Measurements from ENCODE around the gene SNX4.
A peak's percentile ranks its signal among the peaks of the same experiment; 100 is the strongest.
"Not testable (repeated sequence)": the region's sequence is repeated elsewhere in the genome, so short reads cannot be mapped to it uniquely, and the experiment has no call there.

The SNX4 gene

DNA sequence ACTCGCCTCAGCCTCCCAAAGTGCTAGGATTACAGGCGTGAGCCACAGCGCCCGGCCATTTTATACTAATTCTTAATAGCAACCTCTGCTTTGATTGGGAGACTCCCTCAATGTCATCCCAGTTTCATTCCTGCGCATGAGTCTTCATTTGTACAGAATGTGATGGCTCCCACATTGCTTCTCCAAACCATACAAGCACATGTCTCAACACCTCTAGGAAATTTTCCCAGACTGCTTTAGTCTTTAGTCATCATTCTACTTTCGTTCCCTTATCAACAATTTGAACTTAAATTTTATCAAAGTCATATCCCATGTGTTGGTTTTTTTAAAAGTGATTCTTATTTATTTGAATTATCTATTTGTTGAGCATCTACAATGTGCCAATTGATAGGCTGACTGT lies 58.1 kb downstream of the SNX4 start:
- no peak for DNase-seq

DNA sequence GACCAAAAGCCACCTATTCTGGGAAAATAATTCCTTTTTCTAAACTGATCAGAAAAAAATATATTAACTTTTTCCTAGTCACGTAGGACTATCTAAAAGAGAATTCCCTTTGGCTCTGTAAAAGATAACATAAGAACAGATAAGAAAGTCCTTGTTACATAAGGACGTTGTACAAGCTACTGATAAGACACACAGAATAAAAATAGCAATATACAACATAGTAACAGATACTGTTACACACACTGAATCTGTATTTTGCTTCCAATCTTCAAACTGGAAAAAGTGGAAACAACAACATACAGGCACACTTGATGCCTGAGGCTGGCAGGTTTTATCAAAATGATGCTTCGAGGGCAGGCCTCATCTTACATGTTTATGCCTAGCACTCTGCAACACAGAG lies 59.8 kb downstream of the SNX4 start:
- no peak for DNase-seq

- no peak for DNase-seq
Measured at GRCh38 chr3:125443923-125444322, 76.1 kb downstream of the SNX4 start.

GRCh38 chr3:125442506-125442905 lies 77.5 kb downstream of the SNX4 start:
- no peak for DNase-seq

DNA sequence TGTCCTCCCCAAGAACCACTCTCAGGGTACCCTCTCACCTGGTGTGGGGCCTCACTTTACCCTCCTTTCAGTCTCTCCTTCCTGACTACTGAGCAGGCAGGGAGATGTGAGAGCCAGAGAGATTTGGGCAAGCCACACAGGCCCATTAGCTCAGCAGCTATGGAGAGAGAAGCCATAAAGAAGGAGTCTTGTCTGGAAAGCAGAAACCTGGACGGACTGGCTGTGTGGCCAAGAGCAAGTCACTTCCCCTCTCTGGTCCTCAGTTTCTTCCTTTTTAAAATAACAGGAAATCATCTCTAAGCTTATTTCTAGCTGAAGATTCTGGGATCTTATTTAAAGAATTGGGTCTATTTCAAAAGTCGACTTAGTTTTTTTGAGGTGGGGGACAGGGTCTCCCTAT lies 79.0 kb downstream of the SNX4 start:
- no peak for DNase-seq

DNA sequence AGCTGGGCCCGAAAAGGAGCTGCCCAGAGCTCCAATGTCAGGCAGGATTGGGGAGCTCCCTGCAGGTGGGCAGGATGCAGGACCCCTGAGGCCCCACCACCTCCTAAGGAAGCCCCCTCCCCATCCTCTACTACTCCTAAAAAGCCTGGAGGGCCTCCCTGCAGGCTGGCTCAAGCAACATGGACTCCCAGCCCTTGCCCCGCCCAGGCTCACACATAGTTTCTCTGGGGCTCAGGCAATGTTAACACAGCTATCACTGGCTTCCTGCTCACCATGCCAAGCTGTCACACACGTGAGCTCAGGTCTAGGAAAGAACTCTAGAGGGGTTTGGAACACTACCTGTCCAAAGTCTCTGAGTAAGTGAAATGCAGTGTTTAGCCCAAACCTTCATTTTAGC lies 79.4 kb downstream of the SNX4 start:
- no peak for DNase-seq

DNA sequence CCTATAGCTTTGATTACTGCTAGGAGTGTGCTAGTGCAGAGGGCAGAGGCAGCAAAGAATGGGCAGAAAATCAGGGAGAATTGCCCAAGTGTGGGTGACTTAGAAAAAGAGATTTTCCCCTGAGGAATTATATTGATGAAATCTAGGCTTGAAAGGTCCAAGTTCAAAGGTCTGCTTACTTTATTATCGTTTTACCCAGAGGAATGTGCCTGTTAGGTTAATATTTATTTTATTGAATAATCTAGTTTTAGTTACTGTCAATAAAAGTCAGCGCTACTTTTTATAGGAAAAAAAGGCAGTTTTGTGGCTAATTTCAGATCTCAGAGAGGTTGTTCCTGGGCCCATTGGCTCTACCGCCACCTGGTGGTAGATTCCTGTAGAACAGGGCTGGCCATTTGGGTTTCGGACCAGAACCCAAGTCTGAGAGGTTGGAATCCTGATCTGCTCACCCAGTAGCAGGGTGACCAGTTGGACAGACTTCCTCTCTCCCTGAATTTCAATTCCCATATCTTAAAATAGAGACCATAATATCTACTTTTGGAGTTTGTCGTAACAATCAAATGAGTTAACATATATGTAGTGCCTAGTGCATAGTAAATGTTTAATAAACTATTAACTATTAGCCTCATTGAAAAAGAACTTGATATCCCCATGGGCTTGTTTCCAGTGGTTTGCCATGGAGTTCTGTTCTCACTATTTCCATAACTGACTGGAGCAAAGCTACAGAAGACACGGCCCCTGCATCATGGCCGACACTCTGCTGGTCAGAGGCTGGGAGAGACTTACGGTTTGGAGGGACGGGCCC lies 82.2 kb downstream of the SNX4 start:
- DNase-seq, result peak; percentile 52 to 71

DNA sequence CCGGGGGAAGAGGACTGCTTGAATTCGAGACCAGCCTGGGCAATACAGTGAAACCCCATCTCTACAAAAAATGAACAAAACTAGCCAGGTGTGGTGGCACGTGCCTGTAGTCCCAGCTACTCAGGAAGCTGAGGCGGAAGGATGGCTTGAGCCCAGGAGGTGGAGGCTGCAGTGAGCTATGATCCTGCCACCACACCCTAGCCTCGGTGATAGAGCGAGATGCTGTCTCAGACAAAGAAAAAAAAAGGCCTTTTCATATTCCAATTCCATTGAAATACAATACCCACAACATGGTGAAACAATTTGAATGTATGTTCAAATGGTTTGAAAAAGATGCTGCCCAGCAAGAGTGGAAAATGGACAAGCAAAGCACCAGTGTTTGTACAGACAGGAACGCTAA lies 83.1 kb downstream of the SNX4 start:
- DNase-seq, result no peak

- no peak for DNase-seq
Measured at GRCh38 chr3:125435231-125435630, 84.8 kb downstream of the SNX4 start.

GRCh38 chr3:125434582-125435011 lies 85.4 kb downstream of the SNX4 start:
- DNase-seq, result no peak

DNA sequence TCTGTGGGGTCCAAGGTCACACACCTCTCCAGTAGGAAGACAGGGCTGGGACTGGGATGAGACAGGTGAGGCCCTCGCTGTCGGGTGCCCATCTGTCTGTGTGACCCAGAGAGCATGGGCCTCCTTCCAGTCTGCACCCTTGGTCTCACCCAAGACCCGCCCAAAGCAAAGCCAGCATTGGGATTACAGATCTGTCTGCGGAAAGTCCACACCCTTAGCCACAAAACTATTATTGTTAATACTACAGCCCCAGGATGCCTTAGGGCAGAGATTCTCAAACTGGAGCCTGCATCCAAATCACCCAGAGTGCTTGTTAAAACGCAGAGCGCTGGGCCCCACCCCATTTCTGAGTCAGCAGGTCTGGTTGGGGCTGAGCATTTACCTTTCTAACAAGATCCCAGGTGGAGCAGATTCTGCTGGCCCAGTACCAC lies 86.4 kb downstream of the SNX4 start:
- DNase-seq, result no peak

DNA sequence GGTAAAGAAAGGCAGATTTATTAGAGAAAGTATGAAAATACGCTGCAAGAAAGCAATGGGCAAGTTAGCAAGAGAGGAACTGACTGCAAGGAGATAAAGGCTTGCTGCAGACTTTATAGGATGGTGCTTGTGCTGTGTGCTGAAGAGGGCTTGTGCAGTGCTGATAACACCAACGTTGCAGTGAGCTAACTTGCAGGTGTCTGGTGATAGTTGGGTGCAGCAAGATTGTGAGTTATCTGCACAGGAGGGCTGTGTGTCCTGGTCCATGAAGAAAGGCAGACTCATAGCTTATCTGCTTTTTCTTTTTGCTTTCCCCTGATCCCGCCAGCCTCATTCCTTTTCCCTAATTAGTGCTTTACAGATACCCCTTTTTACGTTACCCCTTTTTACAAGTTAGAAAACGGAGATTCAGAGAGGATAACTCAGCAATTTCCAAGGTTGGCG lies 86.9 kb downstream of the SNX4 start:
- DNase-seq, result no peak

DNA sequence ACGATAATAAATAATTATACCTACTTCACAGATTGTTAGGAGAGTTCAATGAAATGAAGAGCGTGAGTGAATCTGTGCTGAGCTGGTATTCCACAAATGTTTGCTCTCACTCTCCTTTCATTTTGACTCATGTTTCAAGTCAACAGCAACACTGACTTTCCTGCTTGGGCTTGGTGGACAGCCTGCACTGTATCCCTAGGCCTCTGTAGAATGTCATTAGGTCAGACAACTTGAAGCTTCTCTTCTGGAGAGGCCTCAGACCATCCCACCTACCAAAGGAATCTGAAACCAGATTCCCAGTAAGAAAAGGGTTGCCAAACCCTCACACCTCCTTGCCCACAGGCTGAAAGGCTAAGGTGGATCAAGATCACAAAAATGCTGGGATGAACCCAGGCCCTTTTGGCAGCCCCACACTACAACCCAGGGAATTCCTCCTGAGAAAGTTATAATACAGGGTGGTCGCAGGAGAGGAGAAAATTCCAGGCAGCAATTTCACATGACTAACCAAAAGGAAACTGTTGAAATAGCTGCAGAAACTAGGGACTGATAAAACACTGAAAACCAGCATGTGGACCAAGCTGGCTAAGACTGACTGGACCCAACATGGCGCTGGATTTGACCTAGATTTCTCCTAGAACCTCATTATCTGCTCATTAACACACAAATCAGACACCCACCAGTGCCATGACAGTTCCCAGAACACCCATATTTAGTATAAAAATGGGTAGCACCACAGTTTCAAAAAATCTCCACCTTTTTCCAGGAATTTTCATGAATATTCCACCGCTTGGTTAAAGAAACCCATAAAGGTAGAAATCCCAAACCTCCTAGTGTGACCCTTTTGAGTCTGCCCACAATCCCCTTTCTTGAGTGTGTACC lies 87.9 kb downstream of the SNX4 start:
- DNase-seq, result no peak

GRCh38 chr3:125431391-125431790 lies 88.6 kb downstream of the SNX4 start:
- no peak for DNase-seq

- no peak for DNase-seq
Measured at GRCh38 chr3:125428216-125428830, 91.7 kb downstream of the SNX4 start.

DNA sequence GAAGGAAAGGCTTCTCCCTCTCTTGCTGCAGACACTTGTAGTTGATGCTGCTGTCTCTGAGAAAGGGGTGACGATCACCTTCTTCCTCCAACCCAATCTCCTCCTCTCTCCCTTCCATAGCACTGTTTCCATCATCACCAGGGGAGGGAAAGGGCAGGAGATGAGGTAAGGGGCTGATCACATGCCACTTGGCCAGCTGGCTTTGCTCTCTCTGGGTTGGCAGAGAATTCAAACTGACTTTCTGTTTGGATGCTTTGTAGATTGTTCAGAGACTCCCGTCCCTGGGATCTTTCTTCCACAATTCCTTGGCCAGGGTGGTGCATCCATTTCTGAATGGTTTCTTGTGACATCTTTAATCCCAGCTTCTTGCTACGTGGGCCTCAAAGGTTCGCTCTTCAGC lies 101.7 kb downstream of the SNX4 start:
- DNase-seq, result no peak

DNA sequence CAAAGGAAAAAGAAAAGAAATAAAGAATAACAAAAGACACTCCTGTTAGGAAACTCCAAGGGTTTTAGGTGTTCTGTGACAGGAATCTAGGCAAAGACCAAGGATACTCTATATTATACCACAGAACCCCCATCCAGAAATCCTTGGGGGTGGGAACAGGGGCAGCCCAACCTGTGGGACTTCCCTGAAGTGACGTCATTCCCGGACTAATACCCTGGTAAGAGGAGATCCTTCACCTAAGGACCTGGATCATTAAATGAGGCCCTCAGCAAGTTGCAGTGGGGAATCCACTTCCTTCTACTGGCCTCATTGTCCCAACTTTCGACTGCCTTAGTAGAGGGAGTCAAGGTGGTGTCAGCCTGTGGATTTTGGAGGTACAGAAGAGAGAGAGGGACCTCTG lies 103.8 kb downstream of the SNX4 start:
- DNase-seq, result no peak

DNA sequence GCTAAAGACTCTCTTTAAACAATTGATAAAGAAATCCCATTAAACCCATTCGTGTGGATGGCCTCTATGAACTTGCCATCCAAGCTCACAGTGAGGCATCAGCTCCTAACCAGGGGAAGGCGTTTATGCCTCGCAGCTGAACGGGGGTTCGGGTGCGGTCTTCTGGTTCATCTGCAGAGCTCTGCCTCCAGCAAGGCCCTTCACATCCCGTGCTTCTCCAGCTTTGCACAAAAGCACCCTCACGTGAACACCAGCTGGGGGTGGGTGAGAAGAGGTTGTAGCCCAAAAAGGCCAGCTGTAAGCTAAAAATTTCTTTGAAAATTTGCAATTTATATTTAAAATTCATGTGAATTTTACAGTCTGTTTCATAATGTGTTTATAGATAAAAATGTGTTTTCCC lies 105.3 kb downstream of the SNX4 start:
- no peak for DNase-seq

- DNase-seq, result no peak
Measured at GRCh38 chr3:125410922-125411321, 109.1 kb downstream of the SNX4 start.

GRCh38 chr3:125406070-125406469 lies 113.9 kb downstream of the SNX4 start:
- DNase-seq, result no peak

DNA sequence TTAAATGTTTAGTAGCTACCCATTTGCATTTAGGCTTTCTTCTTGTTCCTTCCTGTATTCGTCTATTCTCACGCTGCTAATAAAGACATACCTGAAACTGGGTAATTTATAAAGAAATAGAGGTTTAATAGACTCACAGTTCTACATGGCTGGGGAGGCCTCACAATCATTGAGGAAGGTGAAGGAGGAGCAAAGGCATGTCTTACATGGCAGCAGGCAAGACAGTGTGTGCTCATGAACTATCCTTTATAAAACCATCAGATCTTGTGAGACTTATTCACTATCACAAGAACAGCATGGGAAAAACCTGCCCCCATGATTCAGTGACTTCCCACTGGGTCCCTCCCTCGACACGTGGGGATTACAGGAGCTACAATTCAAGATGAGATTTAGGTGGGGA lies 114.5 kb downstream of the SNX4 start:
- DNase-seq, result not testable (repeated sequence)

DNA sequence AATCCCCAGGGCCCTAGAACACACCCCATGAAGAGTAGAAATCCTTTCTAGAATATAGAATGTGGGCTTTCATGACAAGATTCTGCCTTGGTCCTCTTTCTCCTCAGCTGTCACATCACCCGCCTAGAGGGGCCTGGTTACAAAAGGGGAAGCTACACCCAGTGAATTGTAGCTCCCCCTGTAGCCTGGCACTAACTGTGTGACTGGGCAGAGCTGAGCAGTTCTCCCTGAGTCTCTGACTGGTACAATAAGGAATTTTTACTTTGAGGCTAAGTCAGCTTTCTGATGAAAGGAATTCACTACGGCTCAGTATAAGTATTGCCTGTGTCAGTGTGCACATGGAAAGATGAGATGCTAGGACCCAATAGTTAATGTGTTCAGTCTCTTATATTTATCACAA lies 116.2 kb downstream of the SNX4 start:
- DNase-seq, result no peak

DNA sequence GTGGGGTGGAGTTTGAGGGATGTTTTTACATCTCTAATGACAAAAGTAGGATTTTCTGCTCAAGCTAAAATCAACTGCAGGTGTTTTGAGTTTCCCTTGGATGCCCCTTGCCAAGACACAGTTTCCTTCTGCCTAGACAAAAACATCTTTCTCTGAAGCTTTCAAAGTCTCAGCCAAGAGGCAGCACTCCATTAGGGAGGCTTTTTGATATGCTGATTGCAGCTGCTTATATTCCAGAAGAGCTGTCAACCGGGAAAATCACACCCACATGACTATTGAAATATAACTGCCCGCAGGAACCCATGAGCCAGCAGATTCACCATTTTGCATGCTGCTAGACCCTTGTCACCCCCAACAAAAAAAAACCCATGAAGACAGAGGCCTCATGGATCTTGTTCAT lies 117.4 kb downstream of the SNX4 start:
- no peak for DNase-seq

DNA sequence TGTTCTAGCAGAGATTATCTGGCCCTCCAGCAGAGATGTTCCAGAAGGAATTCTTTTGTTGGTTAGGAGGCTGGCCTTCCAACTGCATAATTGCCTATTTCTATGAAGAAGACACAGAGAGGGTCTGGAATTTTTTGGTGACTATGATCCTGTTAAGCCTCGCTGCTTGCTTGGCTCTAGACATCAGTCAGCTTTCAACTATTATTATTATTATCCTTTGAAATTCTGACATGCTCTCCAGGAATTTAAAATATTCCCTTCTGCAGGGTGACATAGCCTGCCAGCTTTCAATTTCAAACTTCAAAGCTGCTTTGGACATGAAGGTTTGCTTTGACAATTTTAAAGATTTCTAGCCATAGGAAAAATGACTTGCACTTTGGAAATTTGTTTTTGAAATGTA lies 118.6 kb downstream of the SNX4 start:
- DNase-seq, result no peak
